GM04504 (cell line): ENCODE measurements around the gene TEDC1.

Source experiments
- DNase-seq: peaks from one replicate; pipeline ENCODE4 v3.0.0-alpha.2; 2012; ENCODE audit warnings: low read depth

Gene TEDC1, protein sequence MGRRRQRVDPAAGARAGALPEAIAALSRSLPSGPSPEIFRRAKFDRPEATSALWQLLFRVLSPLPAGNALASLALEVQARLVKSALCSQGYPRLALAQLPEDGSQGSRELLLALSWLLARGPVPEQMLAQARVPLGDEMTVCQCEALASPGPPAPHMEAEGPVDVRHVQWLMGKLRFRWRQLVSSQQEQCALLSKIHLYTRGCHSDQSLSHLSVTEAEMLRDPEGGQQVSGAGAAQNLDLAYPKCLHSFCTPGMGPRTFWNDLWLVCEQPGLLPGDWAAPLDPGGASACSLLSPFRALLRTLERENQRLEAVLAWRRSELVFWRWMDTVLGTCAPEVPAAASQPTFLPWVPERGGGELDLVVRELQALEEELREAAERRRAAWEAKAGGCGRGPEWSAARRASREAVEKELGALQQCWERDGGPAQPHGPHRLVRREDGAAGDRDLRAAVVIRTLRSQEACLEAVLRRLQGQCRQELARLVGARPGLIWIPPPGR

DNA sequence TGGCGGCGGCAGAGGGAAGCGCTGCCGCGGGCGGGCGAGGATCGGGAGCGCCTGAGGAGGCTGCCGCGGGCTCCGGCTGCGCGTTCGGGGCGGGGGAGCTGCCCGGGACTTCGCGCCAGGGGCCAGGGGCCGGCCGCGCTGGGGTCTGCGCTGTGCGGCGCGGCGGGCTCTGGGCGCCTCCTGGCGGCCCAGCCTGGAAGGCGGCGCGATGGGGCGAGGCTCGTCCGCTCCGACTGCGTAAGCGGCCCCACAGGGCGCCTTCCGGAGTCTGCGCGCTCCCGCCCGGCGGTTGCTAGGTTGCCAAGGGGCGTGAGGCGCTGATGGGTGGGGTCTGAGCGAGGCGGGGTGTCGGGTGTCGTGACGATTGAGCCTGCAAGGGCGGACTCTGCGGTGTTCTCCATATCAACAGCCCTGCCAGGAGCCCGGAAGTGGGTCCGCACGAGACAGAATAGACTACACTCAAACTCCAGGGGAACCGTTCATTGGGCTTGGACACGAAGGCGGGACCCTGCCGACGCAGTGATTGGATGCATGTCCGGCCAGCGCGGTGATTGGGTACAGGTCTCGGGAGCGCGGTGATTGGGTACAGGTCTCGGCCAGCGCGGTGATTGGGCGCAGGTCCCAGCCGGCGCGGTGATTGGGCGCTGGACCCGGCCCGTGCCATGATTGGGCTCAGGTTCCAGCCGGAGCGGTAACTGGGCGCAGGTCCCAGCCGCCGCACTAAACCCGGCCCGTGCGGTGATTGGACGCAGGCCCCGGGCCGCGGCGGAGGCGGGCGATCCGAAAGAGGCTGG, at the start of gene TEDC1:
Gene TEDC1, plus strand, starts transcription at position 675 of the 794 bp plus-strand sequence. CDS start 130 bp downstream, outside the sequence.
- DNase-seq: peak; percentile 100

DNA sequence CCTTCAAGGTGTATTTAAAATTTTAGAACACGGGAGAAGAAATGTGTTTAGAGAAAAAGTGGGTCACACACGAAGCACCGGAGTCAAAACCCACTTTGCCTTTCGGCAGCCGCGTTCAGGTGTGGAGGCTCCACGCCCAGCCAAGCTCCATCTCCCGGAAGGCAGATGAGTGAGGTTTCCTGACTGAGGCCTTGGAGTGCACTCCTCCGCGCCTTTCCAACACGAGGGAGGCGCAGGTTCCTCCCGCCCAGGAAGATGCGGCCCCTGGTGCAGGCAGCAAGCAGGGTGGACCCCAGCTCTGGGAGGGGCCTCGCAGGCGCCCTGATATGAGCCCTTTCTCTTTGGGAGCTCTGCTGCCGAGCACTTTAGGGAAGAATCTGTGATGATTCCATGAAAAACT, 48.9 kb upstream of the TEDC1 start:
- no peak for DNase-seq

DNA sequence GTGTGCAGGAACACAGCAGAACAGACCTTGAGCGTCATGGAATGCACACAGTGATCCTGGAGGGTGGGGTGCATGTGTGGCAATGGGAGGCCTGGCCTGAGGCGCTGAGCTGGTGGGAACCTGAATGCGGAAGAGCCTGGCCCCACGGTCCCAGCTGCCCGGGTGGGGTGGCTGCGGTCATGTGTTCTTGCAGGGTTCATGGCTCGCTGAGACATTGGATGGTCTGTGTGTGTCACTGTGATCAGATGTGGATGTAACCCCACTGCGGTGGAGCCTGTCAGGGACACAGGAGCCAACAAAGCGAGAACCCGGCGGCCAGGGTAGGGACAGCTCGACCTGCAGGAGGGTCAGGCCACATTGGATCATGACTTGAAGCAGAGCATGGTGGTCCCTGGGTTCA, 48.2 kb upstream of the TEDC1 start:
- DNase-seq: no peak

DNA sequence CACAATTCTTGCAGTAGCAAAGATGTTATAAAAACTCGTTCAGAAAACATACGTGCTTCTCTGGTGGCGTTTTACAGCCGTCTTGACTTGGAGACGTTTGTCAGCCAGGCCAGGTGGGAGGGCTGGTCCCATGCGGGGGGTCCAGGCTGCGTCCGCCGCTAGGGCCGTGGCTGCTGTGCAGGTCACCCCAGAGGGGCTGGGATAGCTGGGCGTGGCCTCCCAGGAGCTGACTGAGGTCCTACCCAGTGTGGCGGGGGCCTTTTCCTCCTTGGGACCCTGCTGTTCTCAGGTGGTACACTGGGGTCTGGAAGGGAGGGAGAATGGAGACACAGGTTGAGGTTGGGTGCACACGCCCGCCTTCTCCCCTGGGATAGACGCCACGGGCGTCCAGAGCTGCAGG, 46.2 kb upstream of the TEDC1 start:
- no peak for DNase-seq

DNA sequence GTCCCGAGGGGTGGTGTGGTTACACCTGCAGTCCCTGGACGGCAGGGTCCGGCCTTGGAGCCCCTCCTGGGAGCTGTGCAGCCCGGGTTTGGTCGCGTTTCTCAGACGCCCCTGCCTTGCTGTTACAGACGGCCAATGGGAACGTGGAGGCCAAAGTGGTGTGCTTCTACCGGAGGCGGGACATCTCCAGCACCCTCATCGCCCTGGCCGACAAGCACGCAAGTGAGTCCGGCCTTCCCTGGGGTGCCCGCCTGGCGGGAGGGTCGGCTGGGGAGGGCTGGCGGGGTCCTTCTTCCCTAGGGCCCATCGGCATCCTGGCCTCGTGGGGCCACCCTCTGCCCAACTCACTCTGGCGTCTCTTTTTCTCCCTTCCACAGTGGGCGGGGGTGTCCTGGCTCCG, 45.8 kb upstream of the TEDC1 start:
- no peak for DNase-seq

DNA sequence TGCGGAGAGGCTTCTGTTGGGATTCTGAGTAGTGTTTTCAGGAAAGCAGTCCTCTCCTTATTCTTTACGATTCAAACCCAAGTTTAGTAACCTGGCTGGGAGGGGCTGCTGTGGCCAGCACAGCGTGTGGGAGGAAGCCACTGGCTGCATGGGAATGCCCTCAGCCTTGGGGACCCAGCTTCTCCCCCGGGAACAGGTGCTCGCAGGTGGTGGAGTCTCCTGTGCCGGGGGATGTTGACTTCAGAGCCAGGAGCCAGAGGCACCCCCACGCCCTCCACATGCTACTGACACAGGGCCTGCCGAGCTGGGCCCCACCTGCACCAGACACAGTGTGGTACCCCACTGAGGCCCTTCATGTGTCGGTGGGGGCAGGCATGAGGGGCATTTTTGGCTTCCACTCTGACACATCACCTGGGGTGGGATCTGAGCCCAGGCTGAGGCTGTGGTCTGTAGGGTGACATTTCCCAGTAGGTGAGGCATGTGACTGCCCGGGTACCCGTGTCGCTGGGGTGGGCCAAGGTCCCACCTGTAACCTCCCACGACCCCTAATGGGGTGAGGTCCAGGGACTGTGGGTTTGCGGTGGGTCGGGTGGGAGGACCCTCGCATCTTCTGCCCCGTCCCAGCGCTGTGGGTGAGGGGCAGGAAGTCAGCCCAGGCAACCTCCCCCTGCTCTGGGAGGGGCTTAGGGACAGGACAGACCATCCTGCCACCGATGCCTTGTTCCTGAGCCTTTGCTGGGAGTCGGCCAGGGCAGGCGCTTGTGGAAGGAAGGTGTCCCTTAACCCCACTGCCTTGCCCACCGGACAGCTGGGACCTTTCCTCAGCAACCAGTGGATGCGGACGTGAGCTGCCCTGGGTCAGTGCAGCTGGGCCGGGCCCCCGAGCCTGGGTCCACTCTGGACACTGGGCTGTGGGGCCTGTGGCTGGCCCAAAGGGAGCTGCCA, 44.9 kb upstream of the TEDC1 start:
- DNase-seq: no peak

DNA sequence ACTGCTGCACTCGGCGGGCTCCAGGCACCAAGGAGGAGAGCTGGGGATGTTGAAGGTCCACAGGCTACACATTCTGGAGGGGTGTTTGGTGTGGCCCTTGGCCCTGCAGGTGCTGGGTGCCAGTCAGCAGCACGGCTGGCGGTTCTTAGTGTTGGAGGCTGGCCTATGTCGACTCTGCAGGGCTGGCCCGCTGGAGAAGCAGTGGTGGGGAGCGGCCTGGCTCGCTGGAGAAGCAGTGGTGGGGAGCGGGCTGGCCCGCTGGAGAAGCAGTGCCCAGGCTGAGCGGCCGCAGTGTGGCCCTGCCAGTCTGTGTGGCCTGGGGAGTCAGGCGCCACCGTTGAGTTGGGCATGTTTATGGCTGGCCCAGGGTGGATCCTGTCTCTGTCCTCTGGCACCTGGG, 44.1 kb upstream of the TEDC1 start:
- no peak for DNase-seq

DNA sequence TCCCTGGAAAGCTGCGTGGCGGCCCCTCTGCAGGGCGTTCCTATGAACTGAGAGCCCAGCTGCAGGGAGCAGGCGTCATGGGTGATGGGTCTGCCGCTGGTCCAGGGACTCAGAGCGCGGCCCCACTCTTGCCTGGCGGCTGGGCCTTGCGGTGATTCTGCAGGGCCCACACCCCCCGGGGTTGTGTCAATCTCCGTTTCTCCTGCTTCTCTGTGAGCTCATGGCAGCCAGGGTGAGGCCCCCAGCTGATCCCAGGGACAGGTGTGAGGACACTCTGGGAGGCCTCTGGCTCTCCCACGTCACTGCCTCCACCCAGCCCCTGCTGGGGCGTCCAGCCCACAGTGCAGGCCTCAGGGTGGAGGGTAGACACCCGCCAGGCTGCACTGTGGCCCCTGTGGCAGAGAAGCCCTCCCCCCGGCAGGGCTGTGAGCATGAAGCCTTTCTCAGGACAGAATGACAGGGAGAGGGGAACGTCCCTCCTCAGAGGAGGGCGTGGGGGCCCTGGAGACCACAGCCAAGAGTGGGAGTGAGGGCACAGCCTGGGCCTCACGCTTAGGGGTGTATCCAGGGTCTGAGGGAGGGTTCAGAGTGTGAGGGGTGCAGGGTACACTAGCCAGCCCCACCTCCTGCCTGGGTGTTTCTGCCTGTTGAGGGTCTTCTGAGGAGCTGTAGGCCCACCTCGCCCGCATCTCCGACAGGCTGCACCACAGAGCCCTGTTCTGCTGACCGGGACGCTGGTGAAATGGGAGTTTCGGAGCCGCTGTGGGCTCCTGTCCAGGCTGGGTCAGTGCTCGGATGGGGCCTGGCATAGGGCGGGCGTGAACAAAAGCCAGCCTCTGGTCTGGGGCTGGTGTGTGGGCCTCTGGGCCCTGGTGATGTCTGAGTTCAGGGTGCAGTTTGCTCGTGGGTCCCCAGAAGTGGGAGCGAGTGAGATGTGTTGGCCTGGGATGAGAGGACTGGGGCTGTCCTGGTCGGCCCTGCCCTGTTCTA, 43.1 kb upstream of the TEDC1 start:
- no peak for DNase-seq

DNA sequence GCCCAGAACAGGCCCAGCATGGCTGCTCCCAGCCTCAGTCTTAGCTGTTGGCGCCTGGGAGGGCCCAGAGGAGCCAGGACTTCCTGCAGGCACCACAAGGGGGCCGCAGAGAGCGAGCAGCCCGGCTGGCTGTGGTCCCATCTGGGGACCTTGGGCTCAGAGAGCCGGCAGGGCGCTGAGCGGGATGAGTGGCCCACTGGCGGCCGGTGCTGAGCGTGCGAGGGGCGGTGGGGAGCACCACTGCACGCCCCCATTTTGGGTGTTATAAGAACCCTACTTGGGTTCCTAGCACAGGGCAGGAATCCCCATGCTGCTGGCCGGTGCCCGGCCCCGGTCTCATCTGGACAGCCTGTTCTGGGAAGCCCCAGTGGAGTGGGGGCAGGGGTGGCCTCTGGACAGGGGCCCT, 42.3 kb upstream of the TEDC1 start:
- peak; percentile 29 for DNase-seq

DNA sequence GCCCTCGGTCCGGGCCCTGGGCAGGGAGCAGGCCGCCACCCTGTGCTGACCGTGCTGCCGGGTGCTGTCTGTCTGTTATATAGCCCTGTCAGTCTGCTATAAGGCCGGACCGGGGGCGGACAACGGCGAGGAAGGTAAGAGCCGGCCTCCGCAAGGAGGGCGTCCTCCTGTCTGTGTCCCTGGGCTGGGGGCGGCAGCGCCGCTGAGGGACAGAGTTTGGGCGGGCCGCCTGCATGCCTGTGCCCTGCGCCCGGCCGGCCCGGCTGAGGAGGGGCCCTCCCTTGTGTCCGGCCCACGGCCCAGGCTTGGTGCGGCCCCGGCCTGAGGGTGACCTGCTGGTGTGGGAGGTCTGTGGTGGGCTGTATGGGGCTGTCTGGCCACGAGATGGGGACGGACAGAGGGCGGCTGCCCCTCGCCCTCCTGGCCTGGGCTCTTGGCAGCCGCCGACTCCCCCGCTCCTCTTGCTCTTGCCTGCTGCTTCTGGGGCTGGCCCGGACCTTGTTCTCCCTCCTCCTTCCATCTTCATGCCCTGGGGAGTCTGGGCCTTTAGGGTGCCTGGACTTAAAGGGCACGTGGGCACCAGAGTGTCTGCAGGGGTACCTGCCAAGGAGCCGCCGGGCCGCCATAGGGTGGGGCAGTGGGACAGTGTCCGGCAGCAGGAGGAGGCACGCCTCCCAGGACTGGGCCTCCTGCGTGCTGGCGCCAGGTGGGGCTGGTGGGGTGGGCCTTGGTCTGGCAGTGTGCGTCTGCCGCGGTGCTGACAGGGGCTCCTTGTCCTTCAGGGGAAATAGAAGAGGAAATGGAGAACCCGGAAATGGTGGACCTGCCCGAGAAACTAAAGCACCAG, 41.5 kb upstream of the TEDC1 start:
- DNase-seq: no peak

DNA sequence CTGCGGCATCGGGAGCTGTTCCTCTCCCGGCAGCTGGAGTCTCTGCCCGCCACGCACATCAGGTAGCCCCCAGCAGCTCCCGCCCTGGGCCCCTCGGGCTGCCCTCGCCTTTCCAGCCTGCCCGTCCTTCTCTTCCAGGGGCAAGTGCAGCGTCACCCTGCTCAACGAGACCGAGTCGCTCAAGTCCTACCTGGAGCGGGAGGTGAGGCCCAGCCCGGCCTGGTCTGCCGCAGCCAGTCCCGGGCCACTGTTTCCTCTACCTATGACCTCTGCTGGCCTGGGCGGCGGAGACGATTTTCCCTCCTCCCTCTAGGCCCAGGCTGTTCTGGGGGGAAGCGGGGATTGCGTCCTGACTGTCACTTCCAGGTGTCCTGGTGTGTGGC, 40.9 kb upstream of the TEDC1 start:
- DNase-seq: no peak

DNA sequence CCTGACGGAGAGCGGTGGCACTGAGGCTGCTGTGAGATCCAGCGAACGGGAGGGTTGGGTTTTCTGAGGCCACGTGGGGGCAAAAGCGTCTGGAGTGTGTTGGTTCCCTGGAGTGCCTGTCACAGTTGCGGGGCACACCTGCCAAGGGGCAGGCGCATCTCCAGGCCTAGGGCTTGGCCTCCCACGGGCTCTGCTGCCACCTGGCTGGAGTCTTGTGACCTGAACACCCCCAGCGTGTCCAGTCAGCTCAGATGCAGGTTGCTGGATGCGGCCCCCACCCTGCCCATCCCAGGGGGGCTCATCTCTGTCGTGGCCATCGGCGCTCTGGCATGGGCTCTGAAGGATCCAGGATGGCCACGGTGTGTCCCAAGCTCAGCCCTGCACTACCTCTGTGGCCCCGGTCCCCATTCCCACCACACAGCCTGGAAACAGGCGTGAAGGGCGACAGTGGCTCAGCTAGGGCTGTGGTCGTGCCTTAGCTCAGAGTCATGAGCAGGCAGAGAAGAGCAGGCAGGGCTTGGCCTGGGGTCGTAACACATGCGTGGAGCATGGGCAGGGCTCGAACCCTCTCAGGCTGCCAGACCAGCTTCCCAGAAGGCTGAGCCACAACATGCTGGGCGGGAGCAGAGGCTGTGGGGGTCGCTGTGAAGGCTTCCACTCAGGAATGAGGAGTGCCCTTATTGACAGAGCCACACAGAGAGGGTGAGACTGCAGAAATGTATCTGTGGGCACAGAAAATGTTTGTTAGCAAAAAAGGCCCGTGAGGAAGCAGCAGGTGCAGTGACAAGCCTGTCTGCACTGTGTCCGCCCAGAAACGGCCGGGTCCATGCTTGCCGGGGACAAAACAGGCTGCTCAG, 40.0 kb upstream of the TEDC1 start:
- no peak for DNase-seq

DNA sequence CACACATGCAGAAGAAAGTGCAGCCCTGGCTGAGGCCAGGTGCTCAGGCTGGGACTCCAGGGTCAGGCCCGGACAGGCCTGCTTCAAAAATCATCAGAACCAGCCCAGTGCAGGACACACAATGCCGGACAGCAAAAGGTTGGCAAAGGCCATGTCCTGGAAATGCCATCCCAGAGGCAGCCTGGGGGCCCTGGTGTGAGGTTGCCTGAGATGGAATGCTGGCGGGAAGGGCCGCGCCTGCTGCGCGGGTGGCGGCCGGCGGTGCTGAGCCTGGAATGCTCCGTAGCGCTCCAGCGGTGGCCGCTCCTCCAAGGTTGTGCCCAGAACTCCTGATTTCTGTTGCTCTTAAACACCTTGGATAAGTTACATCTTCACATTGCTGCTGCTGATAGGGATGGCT, 38.1 kb upstream of the TEDC1 start:
- DNase-seq: no peak

DNA sequence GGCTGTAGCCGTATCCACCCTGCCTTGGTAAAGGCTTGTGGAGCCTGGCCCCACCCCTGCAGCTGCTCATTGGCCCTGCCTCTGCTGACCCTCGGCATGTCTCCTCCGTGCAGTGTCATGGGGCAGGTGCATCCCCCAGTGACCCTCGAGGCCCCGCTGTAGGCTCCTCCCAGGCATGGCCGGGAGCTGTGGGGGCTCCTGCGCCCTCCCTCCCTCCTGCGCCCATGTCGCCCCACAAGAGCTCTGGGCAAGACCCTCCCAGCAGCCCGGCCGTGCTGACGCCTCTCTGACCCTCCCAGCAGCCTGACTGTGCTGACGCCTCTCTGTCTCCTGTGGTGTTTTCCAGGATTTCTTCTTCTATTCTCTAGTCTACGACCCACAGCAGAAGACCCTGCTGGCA, 37.2 kb upstream of the TEDC1 start:
- no peak for DNase-seq

DNA sequence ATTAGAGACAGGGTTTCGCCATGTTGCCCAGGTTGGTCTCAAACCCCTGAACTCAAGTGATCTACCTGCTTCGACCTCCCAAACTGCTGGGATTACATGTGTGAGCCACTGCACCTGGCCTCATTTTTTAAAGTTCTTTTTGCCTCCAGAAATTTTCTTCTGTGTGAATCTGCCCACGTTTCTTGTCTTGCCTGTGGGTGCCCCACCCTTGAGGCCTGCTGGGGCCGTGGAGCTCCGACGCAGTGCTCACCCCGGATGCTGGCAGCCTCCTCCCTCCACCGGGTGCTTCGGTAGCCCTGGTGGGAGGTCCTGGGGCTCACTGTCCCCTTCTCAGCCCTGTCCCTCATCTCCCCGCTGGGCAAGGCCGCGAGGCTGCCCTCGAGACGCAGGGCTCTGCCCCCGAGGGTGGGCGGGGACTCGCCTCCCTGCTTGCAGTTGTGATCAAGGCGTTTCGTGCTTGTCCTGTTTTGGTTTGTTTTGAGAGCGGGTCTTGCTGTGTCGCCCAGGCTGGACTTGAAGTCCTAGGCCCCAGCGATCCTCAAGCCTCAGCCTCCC, 35.9 kb upstream of the TEDC1 start:
- DNase-seq: no peak

DNA sequence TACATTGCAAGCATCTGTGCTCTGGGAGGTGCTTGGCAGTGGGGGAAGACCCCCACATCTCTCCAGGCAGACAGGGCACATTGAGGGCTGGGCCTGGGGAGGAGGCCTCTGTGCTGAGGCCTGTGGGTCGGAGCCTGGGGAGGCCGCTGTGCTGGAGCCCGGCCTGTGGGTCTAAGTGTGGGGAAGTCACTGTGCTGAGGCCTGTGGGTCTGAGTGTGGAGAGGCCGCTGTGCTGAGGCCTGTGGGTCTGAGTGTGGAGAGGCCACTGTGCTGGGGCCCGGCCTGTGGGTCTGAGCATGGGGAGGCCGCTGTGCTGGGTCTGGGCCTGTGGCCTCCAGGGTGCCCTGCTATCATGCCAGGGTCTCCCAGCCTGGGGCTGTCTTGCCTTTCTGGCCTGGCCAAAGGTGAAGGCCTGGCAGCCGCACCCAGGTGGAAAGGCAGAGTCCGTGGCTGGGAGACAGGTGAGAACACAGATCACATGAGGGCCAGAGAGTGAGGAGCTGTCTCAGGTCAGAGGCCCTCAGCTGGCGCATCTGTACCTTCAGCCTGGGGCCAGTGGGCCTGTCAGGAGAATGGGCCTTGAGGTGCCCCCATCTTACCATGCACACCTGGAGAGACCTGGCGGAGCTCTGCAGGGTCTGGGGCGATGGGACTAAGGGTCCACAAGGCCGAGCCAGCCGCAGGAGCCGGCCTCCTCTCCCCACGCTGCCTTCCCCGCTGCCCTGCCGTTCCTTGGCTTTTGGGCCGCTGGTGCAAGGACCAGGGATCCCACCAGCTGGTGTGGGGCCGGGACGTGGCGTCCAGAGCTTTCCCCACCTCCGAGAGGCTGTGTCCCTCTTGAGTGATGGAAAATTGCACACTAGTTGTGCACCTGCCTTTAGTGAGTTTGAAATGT, 35.0 kb upstream of the TEDC1 start:
- no peak for DNase-seq

DNA sequence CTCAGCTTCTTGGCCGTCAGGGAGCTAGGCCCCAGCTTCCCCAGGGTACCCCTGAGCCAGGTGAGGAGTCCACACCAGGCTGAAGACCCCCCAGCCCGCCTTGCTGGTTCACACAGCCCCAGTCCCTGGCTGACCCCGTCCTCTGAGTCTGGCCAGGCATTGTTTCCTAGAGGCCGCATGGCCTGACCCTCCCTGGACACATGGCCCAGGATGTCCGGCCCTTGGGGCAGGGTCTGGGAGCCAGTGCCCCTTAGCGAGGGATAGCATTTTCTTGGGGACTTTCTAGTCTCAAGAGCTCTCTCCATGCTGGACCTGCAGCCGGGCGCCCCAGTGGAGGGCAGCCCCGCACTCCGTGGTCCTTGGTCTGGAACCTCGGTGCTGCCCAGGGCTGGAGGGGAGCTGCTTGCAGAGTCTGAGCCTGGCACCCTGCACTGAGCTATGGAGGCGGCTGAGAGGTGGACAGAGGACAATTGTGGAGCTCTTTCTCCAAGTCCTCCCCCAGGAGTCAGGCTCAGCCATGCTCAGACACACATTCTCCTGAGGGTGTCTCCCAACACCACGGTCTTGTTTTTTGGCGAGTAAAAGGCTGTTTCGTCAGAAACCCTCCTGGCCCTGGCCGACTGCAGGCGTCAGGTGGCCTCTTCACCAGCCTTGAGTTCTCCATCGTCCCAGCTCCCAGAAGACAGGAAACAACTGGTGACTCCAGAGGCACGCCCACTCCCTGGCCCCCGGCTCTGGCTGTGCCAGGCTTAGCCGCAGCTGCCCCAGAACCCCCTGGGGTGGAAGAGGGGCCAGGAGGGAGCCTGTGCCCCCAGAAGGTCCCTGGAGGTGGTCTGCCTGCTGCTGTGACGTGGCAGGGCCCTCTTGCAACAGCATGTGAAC, 34.1 kb upstream of the TEDC1 start:
- DNase-seq: no peak
